Non-pigmented ciliary epithelial cell (primary cell): ENCODE measurements around the gene ITIH2.
"Not testable (repeated sequence)": the region's sequence is repeated elsewhere in the genome, so short reads cannot be mapped to it uniquely, and the experiment has no call there.

ENCODE experiments used
- DNase-seq: peaks from one replicate; pipeline ENCODE4 v3.0.0-alpha.2; 2010; ENCODE audit warnings: low read depth

Gene ITIH2

GRCh38 chr10:7703140-7703539 lies at the start of gene ITIH2:
TSS of gene ITIH2 (plus strand) at chr10:7703316. CDS start at chr10:7703435, 119 bp downstream.
- no peak for DNase-seq

- DNase-seq: not testable (repeated sequence)
Measured at GRCh38 chr10:7657079-7657478, 46.0 kb upstream of the ITIH2 start.

- no peak for DNase-seq
Measured at GRCh38 chr10:7657552-7657951, 45.6 kb upstream of the ITIH2 start.

- DNase-seq: peak; percentile 1
Measured at GRCh38 chr10:7659560-7659959, 43.6 kb upstream of the ITIH2 start.

GRCh38 chr10:7662522-7662921 lies 40.6 kb upstream of the ITIH2 start:
- DNase-seq: no peak

- no peak for DNase-seq
Measured at GRCh38 chr10:7664707-7665106, 38.4 kb upstream of the ITIH2 start.

- no peak for DNase-seq
Measured at GRCh38 chr10:7665767-7666166, 37.3 kb upstream of the ITIH2 start.

- DNase-seq: no peak
Measured at GRCh38 chr10:7666253-7667023, 36.7 kb upstream of the ITIH2 start, which contains the start of gene ITIH5. TSS of gene ITIH5 (minus strand) at chr10:7666966. CDS start at chr10:7666892, 74 bp downstream.

- no peak for DNase-seq
Measured at GRCh38 chr10:7667262-7668141, 35.6 kb upstream of the ITIH2 start.

GRCh38 chr10:7670157-7670556 lies 33.0 kb upstream of the ITIH2 start:
- no peak for DNase-seq

- no peak for DNase-seq
Measured at GRCh38 chr10:7672341-7673134, 30.6 kb upstream of the ITIH2 start.

GRCh38 chr10:7679256-7679655 lies 23.9 kb upstream of the ITIH2 start:
- DNase-seq: no peak

- not testable (repeated sequence) for DNase-seq
Measured at GRCh38 chr10:7680078-7680477, 23.0 kb upstream of the ITIH2 start.

- no peak for DNase-seq
Measured at GRCh38 chr10:7686351-7687171, 16.6 kb upstream of the ITIH2 start.

- peak; percentile 59 for DNase-seq
Measured at GRCh38 chr10:7687228-7687907, 15.7 kb upstream of the ITIH2 start.

- DNase-seq: no peak
Measured at GRCh38 chr10:7689591-7689990, 13.5 kb upstream of the ITIH2 start.

GRCh38 chr10:7690885-7691597 lies 12.1 kb upstream of the ITIH2 start:
- DNase-seq: not testable (repeated sequence)

GRCh38 chr10:7692368-7692767 lies 10.7 kb upstream of the ITIH2 start:
- not testable (repeated sequence) for DNase-seq

GRCh38 chr10:7693194-7693593 lies 9.9 kb upstream of the ITIH2 start:
- DNase-seq: not testable (repeated sequence)

GRCh38 chr10:7696545-7696944 lies 6.6 kb upstream of the ITIH2 start:
- DNase-seq: no peak
